GM13977 (cell line): ENCODE measurements around the gene LPP.

Source experiments
- DNase-seq: peaks from one replicate; pipeline ENCODE4 v3.0.0; 2012; ENCODE audit warnings: low spot score
- CTCF ChIP-seq: IDR thresholded peaks from 2 replicates; pipeline ENCODE4 v1.5.1; 2012; ENCODE audit warnings: mild to moderate bottlenecking, control low read depth; ENCODE audit not compliant: insufficient read depth; ENCODE audit errors: extremely low read depth, missing control alignments
- in situ Hi-C: fragments of 300-500 bp; cut with MboI; formaldehyde crosslinking; loops from one replicate; pipeline ENCODE4 v1.12.0; 2022; ENCODE audit warnings: low sequenced_read_pairs, low pct_unique_long_range_greater_than_20kb, mixed read lengths, inconsistent platforms; ENCODE audit not compliant: unreplicated experiment

The LPP gene

DNA sequence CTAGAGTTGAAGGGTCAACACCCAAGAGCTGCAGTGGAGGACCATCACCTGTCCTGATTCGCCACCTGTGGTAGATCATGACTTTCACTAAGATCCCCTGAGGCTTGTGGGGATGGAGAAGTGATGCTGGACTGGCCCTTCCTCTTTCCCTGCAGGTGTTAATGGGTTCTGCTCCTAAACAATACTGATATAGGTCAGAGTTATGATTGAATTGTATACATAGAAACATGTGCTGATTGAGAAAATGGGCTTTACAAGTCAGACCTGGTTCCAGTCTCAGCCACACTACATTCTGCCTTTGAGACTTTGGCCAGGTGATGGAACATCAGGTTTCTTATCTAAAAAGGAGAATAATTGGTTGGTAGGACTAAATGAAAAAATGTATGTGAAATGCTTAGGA, 598.9 kb downstream of the LPP start:
- TF ChIP-seq CTCF, result no peak
- in situ Hi-C loops, result no loop called here
- DNase-seq, result no peak

DNA sequence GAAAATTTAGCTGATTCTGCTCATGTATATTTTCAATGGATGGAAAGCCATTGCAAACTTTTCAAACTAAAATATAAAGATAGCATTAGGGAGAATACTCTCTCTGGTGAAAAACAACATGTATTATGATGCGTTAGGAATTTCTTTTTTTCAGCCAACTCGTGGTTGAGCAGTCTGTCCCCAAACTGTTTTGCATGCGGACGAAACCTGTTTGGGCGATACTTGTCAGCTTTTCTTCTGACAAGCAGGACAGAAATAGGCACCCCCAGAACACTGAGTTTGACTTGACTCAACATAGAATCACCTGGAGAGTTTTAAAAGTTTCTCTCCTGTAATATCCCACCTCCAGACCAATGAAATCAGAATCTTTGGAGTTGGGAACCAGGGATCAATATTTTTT, 600.3 kb downstream of the LPP start:
- no peak for DNase-seq
- TF ChIP-seq CTCF, result no peak
- in situ Hi-C loops, result no loop called here

DNA sequence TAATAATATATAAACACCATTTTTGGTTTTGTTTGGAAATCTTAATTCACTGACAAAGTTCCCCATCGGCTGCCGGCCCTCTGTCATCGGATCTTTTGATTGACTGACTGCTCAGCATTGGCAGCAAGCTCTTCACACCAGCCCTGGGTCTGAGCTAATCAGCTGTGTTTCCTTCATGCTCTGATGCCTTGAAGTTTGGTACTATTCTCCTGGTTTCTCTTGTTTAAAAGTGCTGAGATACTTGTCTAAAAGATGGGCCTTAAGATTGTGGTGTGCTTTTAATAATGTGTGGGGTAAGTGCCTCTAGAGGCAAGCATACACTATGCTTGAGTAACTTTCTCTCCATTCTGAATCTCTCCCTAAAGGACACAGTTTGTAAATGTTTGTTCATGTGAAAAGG, 602.3 kb downstream of the LPP start:
- in situ Hi-C loops, result no loop called here
- TF ChIP-seq CTCF, result no peak
- no peak for DNase-seq

- in situ Hi-C loops, result no loop called here
- TF ChIP-seq CTCF, result no peak
- no peak for DNase-seq
Measured at GRCh38 chr3:188759336-188760005, 605.5 kb downstream of the LPP start.

DNA sequence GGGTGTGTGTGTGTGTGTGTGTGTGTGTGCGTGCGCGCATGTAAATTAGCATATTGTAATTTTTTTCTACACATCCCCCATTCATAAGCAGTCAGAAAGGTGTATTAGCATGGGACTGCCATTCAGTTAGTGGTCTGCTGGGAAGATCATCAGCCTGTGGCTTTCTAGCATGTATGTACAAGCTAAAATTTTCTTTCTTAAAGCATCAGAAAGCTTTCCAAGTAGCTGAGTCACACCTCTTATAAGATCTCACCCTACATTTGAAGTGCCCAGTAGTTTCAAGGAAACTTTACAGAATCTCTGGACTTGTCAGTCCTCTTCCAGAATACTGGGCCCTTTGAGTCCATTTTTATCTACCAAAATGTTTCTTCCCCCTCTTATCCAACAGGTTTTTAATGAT, 606.5 kb downstream of the LPP start:
- no peak for TF ChIP-seq CTCF
- no peak for DNase-seq
- in situ Hi-C loops, result no loop called here

GRCh38 chr3:188761439-188761838, 607.5 kb downstream of the LPP start:
- DNase-seq, result no peak
- in situ Hi-C loops, result no loop called here
- no peak for TF ChIP-seq CTCF
